Aorta (tissue), 5 donors: Measurements from ENCODE around the gene SUFU. TPM values are rescaled to one million over a fixed set of nuclear protein-coding genes. Genes with fewer than 3 reads are reported as not detected.

Experiments
- ATAC-seq: fragments of 200-7000 bp; cut with Tn5 transposase; one replicate; pipeline ENCODE4 v1.9.1; 2022; ENCODE audit warnings: moderate library complexity; ENCODE audit not compliant: low FRiP score
- DNase-seq, 2 donors: peaks; one replicate each; pipeline ENCODE4 v3.0.0-alpha.2; 2020
- H3K27ac ChIP-seq, 2 donors: one replicate each; pipeline ENCODE4 v1.5.1; 2013; ENCODE audit warnings: low read length in 2 of 2, mild to moderate bottlenecking in 2 of 2, moderate library complexity in 2 of 2, control low read depth in 1 of 2, inconsistent platforms in 1 of 2, low read depth in 1 of 2
- H3K27me3 ChIP-seq, 2 donors: one replicate each; pipeline ENCODE4 v1.6.1; 2013; ENCODE audit warnings: control low read depth in 1 of 2, low read length in 1 of 2, mild to moderate bottlenecking in 1 of 2, moderate library complexity in 1 of 2; ENCODE audit not compliant: insufficient read depth in 2 of 2, control insufficient read depth in 1 of 2
- H3K36me3 ChIP-seq, 2 donors: one replicate each; pipeline ENCODE4 v1.6.1; 2013; ENCODE audit warnings: control low read depth in 1 of 2, low read length in 1 of 2, mild to moderate bottlenecking in 1 of 2; ENCODE audit not compliant: insufficient read depth in 2 of 2, control insufficient read depth in 1 of 2
- H3K4me1 ChIP-seq, 2 donors: one replicate each; pipeline ENCODE4 v1.6.1; 2013; ENCODE audit warnings: low read length in 2 of 2, control low read depth in 1 of 2, mild to moderate bottlenecking in 1 of 2, moderate library complexity in 1 of 2; ENCODE audit not compliant: insufficient read depth in 2 of 2, control insufficient read depth in 1 of 2
- H3K4me3 ChIP-seq, 2 donors: one replicate each; pipeline ENCODE4 v1.5.1; 2013; ENCODE audit warnings: low read length in 2 of 2, control low read depth in 1 of 2, mild to moderate bottlenecking in 1 of 2
- H3K9me3 ChIP-seq: one replicate; pipeline ENCODE4 v1.6.1; 2013; ENCODE audit warnings: mild to moderate bottlenecking, low read length; ENCODE audit not compliant: control insufficient read depth
- WGBS, 2 donors: extraction: QIAGEN DNeasy Blood & Tissue Kit; methylation state at CpG; one replicate each; pipeline ENCODE4 v1.1.7; 2013; 5-methylcytosine and 5-hydroxymethylcytosine counted together
- intact Hi-C, 2 donors: fragments of 100-400 bp; cut with DNase I; formaldehyde crosslinking; loops; one replicate each; pipeline versions ENCODE4 v1.14.2 to v1.15.0; 2022
- polyA plus RNA-seq, 2 donors: library from polyadenylated mRNA; stranded (reverse); fragments of 200-250 nt; gene quantifications; one replicate each; pipeline ENCODE4 v1.2.3, GENCODE V29; 2013
- total RNA-seq, 2 donors: library from RNA; stranded (reverse); fragmentation: NEBNext Ultra II Directional; extraction: Animal tissue kit (Norgen Biotek cat#: 25700); gene quantifications; one replicate each; pipeline ENCODE4 v1.2.1, GENCODE V29; 2021
- donor health status: healthy with polysubstance abuse.
- donor health status: Bipolar disorder and iron deficiency.
- donor health status: DM: no; HTN: no; CAD: no.
- donor health status: DM: no; HTN: no; CAD: no.
- donor health status: DM: yes; HTN: yes; CAD: no.

SUFU gene
- total and polyA plus RNA-seq, 4 donors: 2.3 to 24.0 (median 7.9) TPM

DNA sequence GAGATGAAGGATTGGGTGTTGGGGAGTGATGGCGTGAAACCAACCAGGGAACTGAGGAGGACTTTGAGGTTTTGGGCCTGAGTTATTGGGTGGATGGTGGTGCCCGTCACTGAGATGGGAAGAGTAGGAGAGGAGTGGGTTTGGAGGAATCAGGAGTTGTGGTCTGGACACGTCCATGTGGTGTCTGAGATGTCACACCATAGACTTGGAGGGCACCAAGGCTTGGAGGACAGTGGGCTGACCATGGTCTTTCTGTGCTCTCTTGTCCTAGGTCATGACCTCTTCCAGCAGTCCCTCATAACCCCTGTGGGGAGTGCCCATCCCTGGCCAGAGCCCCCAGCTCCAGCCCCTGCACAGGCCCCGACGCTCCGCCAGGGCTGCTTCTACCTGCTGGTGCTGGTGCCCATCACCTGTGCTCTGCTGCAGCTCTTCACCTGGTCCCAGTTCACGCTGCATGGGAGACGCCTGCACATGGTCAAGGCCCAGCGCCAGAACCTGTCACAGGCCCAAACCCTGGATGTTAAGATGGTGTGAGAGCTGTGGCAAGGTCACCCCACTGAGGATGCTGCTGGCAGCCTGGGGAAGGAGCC, 28.2 kb upstream of the SUFU start:
- H3K4me3 ChIP-seq: no peak overlapping the region
- no peaks in the 10 kb centered on the region for H3K36me3 ChIP-seq
- no peaks in the 10 kb centered on the region for H3K27me3 ChIP-seq
- H3K4me1 ChIP-seq: no peaks in the 10 kb centered on the region
- WGBS, 2 donors: 85 to 87% methylated on average over 9 of the region's 9 CpGs
- H3K9me3 ChIP-seq: no peaks in the 10 kb centered on the region
- no peak for ATAC-seq
- DNase-seq: no peak
- no peak overlapping the region for H3K27ac ChIP-seq
- intact Hi-C loops: loop anchor here in 1 of 2 donors (5.0 kb wide), 1 partner anchor 78 kb away; the partner anchor contains the start of gene NFKB2

DNA sequence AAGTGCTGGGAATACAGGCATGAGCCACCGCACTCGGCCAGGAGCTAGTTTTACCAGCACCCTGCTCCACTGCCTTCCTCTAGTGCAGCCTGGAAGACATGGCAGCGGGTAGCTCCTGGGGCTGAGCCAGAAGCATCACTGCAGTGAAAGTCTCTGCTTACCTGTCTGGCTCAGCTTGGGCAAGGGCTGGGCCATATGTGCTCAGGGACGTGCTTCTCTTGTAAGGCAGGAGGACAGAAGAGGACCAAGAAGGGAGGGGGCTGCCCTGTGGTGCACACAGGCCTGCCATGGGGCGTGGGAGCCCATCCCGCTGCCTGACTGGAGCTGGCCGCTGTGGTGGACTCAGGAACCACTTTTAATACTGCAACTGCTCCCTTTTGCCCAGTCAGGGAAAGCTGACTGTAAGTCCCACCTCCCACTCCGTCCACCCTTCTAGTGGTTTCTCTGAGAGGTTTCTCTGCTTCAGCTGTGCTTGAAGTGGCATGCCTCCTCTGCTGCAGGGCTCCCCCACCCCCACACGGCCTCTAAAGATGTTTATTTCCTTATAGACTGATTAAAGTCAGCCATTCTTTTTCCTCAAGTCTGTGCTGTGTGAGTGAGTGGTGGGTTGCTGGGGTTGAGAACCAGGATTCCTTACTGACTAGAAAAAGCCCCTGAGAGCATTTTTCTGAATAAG, 27.2 kb upstream of the SUFU start:
- intact Hi-C loops: loop anchor here in 1 of 2 donors (5.0 kb wide), 1 partner anchor 79 kb away; the partner anchor contains the start of gene NFKB2
- Histone ChIP-seq H3K9me3 (no peaks in the 10 kb centered on the region), H3K4me3 (no peak overlapping the region), H3K36me3 (peaks cover 0 to 3% of the 10 kb centered on the region in 2 donors), H3K27me3 (no peaks in the 10 kb centered on the region), H3K27ac (no peak overlapping the region), H3K4me1 (no peaks in the 10 kb centered on the region)
- ATAC-seq (no peak), DNase-seq (peak in 1 of 2 donors; percentile 36)
- 49 to 65% methylated on average over 9 of the region's 9 CpGs for WGBS, 2 donors

DNA sequence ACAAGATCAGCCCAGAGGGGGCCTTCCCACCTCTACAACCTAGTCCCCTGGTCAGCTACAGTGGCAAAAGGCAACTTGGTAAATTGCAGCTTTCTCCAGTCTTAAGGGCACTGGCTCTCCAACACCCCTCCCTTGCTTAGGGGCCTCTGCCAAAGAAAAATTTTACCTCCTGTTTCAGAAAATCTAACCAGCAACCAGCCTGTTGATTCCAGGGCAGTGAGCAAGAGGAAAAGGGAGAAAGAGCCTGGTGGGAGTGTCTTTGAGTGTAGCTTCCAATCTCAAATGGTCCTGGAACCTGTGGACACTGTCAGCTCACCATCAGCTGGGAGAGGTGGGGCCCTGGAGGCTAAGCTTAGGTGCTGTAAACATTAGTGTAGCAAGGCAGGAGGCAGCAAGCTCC, 24.1 kb upstream of the SUFU start:
- Histone ChIP-seq H3K27ac (no peak overlapping the region), H3K4me1 (no peaks in the 10 kb centered on the region), H3K9me3 (no peaks in the 10 kb centered on the region), H3K27me3 (no peaks in the 10 kb centered on the region), H3K4me3 (no peak overlapping the region), H3K36me3 (peaks cover 3 to 11% of the 10 kb centered on the region in 2 donors)
- ATAC-seq (no peak), DNase-seq (peak in 1 of 2 donors; percentile 26)
- intact Hi-C loops: loop anchor here in 1 of 2 donors (5.0 kb wide), 1 partner anchor 82 kb away; the partner anchor contains the start of gene NFKB2

DNA sequence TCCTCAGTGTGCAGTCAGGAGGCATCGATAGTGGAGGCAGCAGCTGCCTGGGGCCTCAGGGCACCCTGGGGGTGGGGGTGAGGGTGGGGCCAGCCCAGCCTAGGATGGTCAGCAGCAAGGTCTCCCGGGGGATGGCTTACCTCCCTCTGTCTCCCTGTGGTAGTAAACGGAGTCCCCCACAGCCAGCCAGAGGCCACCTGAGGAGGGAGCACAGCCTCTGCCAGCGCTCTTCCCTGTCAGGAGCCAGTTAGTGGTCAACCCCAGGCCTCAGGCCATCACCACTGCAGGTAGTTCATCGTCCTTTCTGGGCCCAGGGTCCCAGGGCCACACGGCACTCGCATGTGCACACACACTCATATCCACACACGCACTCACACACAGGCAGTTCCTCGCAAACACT, 23.4 kb upstream of the SUFU start:
- Histone ChIP-seq H3K36me3 (peaks cover 3 to 15% of the 10 kb centered on the region in 2 donors), H3K4me1 (no peaks in the 10 kb centered on the region), H3K9me3 (no peaks in the 10 kb centered on the region), H3K27me3 (no peaks in the 10 kb centered on the region), H3K27ac (no peak overlapping the region), H3K4me3 (no peak overlapping the region)
- intact Hi-C loops: no loop called here
- no peak for ATAC-seq
- DNase-seq: peak in 1 of 2 donors; percentile 43
- 79 to 82% methylated on average over 9 of the region's 9 CpGs for WGBS, 2 donors

- H3K27ac ChIP-seq: no peak overlapping the region
- H3K9me3 ChIP-seq: no peaks in the 10 kb centered on the region
- DNase-seq (peak in 1 of 2 donors; percentile 55), ATAC-seq (no peak)
- H3K36me3 ChIP-seq: peaks cover 3 to 21% of the 10 kb centered on the region in 2 donors
- 93 to 94% methylated on average over 13 of the region's 13 CpGs for WGBS, 2 donors
- no peaks in the 10 kb centered on the region for H3K4me1 ChIP-seq
- no peaks in the 10 kb centered on the region for H3K27me3 ChIP-seq
- intact Hi-C loops: no loop called here
- H3K4me3 ChIP-seq: no peak overlapping the region
These were observed 19.8 kb upstream of the SUFU start for GRCh38 chr10:102484021-102484420.

DNA sequence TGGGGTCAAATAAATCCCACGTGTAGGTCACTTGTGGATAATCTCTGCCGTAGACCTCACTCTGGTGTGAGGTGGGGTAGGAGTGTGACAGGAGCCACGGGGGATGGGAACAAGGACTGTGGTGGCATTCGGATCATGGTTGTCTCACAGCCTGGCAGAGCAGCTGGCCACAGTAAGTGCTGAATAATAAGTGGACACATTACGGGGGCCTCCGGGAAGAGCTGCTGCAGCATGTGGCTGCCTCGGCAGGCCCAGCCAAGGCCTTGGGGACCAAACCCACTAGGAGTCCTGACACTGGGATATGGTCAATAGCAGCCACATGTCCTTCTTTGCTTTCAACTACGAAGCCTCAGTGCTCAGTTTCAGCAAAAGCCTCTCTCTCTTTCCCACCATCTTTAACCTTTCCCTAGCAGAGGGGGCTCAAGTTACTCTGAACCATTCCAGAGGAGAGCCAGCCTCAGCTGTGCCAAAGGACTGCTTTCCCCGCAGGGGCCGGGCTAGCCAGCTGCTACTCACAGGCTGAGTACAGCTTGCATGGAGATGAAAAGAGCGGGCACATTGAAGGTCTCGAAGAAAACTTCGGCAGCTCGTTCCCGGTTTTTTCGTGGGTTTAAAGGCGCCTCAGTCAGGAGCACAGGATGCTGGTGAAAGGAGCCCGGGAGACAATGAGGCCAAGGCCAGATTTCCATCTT, 18.5 kb upstream of the SUFU start:
- DNase-seq (peak; percentile 13 to 38), ATAC-seq (no peak)
- no peak overlapping the region for H3K4me3 ChIP-seq
- no peaks in the 10 kb centered on the region for H3K4me1 ChIP-seq
- H3K27me3 ChIP-seq: no peaks in the 10 kb centered on the region
- H3K27ac ChIP-seq: no peak overlapping the region
- no peaks in the 10 kb centered on the region for H3K9me3 ChIP-seq
- WGBS, 2 donors: 83 to 88% methylated on average over 18 of the region's 18 CpGs
- intact Hi-C loops: no loop called here
- H3K36me3 ChIP-seq: peaks cover 3 to 21% of the 10 kb centered on the region in 2 donors

GRCh38 chr10:102491136-102491535, 12.6 kb upstream of the SUFU start:
- intact Hi-C loops: no loop called here
- no peaks in the 10 kb centered on the region for H3K27me3 ChIP-seq
- H3K36me3 ChIP-seq: peaks cover 0 to 7% of the 10 kb centered on the region in 2 donors
- no peak overlapping the region for H3K27ac ChIP-seq
- H3K9me3 ChIP-seq: no peaks in the 10 kb centered on the region
- H3K4me3 ChIP-seq: no peak overlapping the region
- peak in 1 of 2 donors; percentile 10 for DNase-seq
- WGBS, 2 donors: 75 to 78% methylated on average over 4 of the region's 4 CpGs
- no peak for ATAC-seq
- peaks cover 0 to 2% of the 10 kb centered on the region in 2 donors for H3K4me1 ChIP-seq

DNA sequence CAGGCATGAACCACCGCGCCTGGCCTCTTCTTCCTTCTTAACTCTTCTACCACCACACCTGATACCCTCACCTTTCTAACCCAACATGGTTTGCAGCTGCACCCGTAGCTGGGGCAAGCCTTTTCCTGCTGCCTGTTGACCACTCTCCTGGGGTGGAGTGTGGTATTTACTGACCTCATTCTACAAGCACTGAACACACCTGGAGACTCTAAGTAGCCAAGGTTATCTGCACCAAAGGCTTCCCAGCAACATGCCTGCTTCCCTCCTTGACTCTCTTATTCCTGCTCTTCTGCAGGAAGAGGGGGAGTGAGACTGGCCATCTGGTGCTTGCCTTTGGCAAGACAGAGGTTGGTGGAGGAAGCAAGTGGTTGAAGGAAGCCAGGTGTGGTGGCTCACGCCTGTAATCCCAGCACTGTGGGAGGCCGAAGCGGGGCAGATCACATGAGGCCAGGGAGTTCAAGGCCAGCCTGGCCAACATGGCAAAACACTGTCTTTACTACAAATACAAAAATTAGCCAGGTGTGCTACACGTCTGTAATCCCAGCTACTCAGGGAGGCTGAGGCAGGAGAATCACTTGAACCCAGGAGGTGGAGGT, 11.3 kb upstream of the SUFU start:
- intact Hi-C loops: no loop called here
- no peak overlapping the region for H3K4me3 ChIP-seq
- ATAC-seq (no peak), DNase-seq (peak; percentile 9 to 22)
- H3K9me3 ChIP-seq: no peaks in the 10 kb centered on the region
- H3K4me1 ChIP-seq: peaks cover 0 to 2% of the 10 kb centered on the region in 2 donors
- H3K27me3 ChIP-seq: no peaks in the 10 kb centered on the region
- no peak overlapping the region for H3K27ac ChIP-seq
- peaks cover 0 to 5% of the 10 kb centered on the region in 2 donors for H3K36me3 ChIP-seq
- 94 to 95% methylated on average over 7 of the region's 7 CpGs for WGBS, 2 donors
